Measurements from ENCODE around the gene FXR2.
A peak's percentile ranks its signal among the peaks of the same experiment; 100 is the strongest.
"Not testable (repeated sequence)": the region's sequence is repeated elsewhere in the genome, so short reads cannot be mapped to it uniquely, and the experiment has no call there.

FXR2 gene

DNA sequence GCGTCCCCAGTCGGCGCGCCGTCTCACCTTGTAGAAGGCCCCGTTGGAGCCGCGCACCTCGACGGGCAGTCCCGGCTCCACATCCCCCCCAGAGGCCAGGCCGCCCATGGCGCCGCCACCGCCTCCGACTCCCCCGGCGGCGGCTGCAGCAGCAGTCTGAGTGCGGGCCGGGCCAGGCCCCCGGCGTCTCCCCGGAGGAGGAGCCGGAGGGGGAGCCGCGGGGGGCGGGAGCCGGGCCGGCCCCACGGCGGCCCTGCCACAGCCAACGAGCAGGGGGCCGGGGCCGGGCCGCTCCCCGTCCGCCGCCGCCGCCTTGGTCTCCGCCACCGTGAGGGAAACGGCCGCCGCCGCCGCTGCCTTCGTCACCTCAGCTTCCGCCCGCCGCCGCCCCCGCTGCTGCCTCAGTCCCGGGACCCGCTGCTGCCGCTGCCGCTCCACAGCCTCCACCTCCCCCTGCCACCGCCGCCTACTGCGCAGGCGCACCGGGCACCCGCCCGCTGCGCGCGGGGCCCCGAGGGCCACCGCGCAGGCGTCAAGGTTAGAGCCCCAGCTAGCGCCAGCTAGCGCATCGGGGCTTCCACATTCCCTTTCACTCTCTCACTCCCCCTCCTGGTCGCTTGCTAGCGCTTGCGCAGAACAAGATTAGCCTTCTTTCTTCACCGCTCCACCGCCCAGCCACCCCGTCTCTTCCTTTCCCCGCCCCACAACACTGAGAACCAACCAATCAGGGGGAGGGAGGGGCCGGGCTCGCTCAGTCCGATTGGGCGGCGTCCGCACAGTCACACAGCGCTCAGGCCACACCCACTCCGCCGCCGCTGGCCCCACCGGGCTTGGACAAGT, at the start of gene FXR2:
Gene FXR2 (minus strand): TSS at position 473 of the 840 bp plus-strand sequence. CDS start 365 bp downstream, at position 108.
- peak; percentile 95 for DNase-seq

DNA sequence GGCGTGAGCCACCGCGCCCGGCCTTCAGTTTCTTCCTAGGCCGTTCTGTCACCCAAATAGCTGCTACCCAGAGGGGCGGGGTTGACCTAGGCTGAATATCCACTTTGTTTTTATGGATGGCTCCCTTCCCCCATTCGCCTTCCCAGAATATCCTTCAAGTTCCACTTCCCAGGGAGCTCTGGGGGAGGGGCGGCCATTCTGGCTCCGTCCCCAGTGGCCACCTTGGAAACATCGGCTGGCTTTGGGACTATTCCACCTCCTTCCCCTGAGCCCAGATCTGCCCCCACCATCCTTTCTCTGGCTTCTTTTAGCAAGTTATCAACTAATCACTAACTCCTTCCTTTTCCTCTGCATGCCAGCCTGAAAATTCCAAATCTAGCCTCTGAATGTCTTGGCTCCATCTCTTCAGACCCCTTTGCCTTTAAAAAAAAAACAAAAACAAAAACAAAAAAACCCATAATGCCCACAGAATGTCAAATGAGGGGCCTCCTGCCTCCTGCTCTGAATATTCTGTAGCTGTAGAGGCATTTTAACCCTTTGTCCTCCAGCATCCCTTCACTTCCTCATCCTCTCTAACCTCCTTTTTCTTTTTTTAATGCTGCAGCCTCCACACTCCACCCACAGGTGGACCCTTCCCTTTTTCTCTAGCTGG, 42.4 kb upstream of the FXR2 start:
- no peak for DNase-seq

DNA sequence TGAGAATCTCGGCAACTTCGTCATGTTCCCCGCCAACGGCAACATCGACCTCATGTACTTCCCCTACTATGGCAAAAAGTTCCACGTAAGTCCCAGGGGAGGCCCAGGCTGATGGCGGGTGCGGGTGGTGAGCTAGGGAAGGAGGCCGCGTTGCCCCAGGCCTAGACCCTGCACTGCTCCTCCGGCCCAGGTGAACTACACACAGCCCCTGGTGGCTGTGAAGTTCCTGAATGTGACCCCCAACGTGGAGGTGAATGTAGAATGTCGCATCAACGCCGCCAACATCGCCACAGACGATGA, 40.8 kb upstream of the FXR2 start:
- no peak for DNase-seq

DNA sequence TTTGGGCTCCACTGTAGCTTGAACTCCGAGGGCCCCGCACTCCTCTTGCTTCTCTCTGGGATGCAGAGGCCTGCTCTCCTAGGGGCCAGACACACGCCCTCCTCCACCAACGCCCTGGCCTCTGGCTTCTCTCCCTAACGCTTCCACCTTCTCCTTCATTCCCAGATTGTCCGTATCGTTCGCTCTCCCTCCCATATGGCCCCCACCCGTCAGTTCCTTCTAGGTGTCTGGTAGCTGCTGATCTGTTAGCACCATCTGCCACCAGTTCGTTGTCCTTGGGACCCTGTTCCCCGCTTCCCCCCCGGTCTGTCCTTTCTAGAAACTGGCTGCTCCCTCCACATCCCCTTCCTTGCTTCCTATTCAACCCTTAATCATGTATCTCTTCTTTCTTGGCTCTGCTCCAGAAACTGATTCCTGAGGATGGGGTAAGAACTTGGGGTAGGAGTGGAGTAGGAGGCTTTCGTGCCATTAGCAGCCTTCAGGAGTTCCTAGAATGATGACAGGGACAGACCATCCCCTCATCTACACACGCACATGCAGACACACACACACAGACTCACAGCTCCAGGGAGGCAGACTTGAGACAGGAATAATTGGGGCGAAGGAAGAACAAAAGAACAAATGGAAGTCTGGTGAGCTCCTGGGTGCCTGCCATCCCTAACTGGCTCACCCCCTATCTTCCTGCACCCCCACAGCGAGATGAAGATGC, 40.3 kb upstream of the FXR2 start:
- no peak for DNase-seq

DNA sequence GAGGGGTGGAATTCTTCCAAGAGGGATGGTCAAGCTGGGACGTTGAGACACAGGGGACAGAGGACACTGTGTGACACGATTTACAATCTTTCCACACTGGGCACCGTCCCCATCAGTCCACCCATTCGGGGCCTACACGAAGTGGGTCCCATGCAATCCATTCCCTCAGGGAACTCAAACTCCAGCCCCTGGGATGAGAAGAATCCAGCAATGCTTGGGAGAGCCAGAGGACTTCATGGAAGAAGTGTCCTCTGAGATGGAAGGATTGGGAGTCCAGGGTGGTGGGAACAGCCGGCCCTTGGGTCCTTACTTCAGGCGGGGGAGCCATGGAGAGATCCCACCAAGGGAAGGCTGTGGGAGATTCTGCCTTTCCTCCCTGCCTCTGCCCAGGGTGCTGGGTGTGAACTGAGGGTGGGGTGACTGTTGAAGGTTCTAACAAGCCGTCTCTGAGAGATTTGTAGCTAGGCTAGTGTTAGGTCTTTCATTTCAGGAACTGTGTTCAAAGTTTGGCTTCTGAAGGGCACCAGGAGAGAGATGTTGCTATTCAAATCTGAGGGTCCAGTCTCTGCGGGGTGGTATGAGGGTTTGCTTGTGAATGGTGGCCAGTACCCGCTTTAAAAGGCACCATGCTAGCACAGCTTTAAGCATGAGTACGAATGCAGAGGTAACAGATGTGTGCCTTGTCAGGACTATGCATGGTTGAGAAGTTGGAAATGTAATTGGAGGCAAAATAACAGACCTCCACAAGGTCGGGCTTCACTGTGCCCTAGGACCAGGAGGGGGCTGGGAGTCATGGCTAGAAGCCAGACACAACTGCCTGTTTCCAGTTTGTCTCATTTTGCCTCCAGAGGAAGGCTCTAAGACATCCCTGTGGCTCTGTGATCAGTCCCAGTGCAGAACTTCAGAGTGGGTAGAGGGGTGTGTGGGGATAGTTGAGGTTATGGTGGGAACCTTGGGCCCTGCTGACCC, 38.0 kb upstream of the FXR2 start:
- no peak for DNase-seq

DNA sequence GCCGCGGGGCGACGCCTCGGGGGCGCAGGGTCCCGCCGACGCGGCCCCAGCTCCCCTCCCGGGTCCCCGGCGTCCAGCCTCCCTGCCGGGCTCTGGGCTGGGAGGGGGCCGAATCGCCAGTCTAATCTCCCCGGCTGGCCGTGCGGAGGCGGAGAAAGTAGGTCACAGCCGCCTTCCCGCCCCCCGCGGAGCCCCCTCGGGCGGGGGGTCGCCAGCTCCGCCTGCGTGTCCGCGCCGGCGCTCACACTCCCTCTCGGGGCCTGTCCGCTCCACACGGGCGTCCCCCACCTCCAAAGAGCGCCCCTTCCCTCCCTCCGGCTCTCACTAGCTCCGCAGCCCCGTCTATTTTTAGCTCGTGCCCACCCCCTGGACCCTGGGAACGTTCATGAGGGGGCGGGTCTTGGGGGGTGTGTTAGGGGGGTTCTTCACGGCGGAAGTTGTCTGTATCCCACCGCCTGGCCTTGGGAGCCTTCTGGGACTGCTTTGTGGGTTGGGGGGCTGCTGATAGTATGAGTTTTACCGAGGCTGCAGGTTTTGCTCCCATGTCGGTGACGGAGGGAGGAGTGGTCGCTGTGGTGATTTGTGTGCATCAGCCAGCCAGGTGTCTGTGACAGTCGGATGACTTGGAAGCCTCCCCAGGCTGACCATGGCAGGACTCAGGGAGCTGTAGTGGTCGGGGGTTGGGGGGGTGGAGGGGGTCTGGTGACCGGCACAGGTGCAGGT, 37.1 kb upstream of the FXR2 start:
- no peak for DNase-seq

DNA sequence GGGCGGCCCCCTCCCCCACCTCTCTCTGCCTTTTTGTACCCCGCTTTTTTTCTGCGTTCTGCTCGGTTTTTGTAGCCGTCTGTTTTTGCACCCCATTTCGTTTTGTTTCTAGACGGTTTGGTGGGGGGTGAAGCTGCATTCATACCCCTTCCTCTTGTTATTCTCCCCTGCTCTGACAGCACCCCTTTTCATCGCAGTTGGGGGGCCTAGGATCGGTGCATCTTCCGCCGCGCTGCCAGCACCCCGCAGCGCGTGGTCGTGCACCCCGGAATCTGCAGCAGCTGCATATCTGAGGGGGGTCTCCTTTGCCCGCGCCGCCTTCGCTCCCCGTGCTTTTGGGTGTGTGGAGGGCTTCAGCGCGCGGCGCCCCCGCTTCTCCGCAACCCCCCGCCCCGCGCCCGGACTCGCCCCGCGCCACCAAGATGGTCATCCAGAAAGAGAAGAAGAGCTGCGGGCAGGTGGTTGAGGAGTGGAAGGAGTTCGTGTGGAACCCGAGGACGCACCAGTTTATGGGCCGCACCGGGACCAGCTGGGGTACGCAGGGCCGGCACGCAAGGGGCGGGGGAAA, 36.5 kb upstream of the FXR2 start:
- DNase-seq: no peak

DNA sequence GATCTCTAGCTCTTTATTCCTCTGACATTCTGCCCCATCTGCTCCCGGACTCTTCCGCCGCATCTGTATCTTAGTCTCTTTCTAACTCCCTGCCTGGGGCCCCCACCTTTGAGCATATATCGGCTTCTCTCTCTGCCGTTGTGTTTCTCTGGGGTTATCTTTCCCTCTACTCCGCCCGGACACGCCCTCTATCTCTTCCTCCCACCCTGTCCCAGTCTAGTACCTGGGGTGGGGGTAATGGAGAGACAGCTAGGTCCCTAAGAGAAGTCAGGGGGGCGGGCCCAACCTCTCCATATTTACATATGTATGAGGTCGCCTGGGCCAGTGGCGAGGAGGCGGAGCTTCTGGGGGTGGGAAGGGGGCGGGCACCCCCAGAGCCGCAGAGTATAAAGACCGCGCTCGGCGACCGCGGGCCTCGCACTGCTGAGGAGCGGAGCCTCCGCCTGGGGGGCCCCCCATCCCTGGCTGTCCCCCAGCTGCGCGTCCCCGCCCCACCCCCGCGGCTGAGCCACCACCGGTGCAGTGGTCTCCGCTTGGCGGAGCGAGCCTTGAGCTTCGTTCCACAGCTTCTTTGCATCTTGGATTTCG, 35.9 kb upstream of the FXR2 start, which contains the start of gene ATP1B2:
Gene ATP1B2 (plus strand): TSS at position 418 of the 588 bp plus-strand sequence. CDS start 593 bp downstream, outside the sequence.
- DNase-seq: peak; percentile 63

DNA sequence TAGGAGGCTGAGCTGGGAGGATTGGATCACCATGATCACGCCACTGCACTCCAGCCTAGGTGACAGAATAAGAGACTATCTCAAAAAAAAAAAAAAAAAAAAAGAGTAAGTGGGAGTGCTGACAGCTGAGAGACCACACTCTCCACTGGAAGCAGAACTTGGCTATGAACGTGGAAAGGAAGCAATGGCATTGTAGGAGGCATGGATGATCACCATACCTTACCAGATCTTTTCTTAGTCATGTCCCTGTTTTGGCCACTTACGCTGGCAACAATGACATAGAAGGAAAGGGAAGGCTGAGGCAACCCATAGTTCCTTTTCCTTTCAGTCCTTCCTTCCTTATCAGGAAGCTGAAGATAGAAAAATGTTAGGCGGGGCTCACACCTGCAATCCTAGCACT, 32.3 kb upstream of the FXR2 start:
- no peak for DNase-seq

DNA sequence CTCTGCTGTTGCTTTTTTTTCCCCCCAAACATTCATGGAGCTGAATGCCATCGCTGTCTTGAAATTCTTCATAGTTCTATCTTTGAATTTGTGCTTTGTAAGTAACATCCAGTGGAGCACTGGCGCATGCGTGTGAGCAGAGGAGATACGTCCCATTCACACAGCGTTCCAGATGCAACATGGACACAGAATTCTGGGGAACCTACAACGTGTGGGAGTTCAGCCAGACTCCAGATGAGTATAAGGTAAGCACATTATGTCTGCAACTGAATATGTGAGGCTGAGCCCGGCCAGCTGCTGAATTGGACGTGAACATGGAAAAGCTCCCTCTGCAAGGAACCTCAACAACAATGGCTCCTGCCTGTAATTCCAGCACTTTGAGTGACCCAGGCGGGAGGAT, 31.8 kb upstream of the FXR2 start:
- DNase-seq: no peak

DNA sequence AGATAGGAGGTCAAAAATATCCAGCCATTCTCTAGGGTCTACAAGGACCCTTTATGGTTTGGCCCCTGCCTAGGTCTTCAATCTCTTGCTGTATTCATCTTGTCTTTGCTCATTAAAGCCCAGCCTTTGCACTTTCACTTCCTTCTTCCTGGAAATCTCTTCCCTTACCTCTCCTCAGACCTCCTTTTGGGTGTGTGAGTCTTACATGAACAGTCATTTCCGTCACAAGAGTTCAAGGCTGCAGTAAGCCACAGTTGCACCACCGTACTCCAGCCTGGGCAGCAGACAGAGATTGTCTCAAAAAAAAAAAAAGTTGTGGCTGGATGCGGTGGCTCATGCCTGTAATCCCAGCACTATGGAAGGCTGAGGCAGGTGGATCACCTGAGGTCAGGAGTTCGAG, 30.1 kb upstream of the FXR2 start:
- DNase-seq: no peak

DNA sequence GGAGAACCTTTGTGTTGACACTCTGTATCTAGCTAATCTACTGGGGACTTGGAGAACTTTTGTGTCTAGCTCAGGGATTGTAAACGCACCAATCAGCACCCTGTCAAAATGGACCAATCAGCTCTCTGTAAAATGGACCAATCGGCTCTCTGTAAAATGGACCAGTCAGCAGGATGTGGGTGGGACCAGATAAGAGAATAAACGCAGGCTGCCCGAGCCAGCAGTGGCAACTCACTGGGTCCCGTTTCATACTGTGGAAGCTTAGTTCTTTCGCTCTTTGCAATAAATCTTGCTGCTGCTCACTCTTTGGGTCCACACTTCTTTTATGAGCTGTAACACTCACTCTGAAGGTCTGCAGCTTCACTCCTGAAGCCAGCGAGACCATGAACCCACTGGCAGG, 26.9 kb upstream of the FXR2 start:
- DNase-seq: not testable (repeated sequence)

DNA sequence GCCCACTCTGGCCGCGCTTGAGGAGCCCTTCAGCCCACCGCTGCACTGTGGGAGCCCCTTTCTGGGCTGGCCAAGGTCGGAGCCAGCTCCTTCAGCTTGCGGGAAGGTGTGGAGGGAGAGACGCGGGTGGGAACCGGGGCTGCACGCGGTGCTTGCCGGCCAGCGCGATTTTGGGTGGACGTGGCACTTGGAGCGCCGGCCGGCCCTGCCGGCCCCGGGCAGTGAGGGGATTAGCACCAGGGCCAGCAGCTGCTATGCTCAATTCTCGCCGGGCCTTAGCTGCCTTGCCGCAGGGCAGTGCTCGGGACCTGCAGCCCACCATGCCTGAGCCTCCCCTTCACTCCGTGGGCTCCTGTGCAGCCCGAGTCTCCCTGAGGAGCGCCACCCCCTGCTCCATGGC, 26.1 kb upstream of the FXR2 start:
- DNase-seq: no peak

DNA sequence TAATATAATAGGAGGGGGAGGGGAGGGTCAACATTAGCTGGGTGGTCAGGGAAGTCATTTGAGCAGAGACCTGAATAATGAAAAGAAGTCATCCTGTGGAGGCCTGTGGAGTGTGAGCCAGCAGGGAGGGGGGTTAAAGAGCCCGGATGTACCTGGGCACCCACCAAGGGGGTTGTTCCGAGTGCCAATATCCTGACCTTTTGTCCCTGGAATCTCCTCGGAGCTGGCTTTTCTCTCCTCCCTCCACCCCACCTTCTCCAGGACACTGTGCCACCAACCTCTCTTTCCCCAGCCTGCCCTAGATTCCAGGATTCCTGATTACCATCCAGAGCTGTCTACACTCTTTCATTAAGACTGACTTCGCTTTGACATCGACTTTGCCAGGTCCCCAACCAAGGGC, 21.5 kb upstream of the FXR2 start:
- no peak for DNase-seq

DNA sequence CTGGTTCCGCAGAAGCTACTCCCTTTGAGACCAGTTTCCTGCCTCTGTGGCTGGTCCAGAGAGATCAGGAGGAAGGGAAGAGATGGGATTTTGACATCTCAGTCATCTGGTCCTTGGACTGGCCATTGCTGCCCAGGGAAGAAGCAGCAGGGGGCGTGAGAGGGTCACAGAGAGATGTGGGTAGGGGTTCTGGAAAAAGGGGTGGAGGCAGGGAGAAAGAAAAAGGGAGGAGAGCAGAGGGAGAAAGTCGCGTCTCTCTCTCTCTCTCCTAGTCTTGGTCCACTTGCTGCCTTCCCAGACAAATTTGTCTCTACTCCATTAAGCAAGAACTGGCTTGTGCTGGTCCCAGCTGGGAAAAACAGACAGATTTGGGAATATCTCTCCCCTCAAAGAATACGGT, 19.7 kb upstream of the FXR2 start:
- DNase-seq: no peak

DNA sequence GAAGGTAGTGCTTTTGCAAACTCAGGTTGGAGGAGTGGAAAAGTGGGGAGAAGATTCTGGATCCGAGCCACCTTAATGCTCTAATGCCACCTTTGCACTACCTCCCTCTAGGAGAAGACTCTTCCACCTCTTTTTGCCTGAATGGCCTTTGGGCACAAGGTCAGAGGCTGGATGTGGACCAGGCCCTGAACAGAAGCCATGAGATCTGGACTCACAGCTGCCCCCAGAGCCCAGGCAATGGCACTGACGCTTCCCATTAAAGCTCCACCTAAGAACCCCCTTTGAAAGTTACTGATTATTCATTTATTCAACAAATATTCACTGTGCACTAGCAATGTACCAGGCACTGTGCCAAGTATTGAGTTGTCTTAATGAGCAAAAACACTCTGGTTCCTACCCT, 18.4 kb upstream of the FXR2 start:
- DNase-seq: no peak

DNA sequence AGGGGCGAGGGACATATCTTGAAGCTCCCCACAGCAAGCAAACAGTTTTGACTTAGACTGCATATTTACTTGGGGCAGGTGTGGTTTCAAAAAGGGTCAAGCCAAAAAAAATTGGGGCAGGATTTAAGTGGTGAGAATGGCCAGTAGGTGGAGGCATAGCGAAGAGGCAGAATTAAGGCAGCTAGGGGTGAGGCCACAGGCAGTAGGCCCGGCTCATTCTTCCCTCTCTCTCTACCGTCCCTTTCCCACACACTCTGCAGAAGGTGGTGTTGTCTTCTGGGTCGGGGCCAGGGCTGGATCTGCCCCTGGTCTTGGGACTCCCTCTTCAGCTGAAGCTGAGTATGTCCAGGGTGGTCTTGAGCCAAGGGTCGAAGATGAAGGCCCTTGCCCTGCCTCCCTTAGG, 17.8 kb upstream of the FXR2 start:
- DNase-seq: no peak

DNA sequence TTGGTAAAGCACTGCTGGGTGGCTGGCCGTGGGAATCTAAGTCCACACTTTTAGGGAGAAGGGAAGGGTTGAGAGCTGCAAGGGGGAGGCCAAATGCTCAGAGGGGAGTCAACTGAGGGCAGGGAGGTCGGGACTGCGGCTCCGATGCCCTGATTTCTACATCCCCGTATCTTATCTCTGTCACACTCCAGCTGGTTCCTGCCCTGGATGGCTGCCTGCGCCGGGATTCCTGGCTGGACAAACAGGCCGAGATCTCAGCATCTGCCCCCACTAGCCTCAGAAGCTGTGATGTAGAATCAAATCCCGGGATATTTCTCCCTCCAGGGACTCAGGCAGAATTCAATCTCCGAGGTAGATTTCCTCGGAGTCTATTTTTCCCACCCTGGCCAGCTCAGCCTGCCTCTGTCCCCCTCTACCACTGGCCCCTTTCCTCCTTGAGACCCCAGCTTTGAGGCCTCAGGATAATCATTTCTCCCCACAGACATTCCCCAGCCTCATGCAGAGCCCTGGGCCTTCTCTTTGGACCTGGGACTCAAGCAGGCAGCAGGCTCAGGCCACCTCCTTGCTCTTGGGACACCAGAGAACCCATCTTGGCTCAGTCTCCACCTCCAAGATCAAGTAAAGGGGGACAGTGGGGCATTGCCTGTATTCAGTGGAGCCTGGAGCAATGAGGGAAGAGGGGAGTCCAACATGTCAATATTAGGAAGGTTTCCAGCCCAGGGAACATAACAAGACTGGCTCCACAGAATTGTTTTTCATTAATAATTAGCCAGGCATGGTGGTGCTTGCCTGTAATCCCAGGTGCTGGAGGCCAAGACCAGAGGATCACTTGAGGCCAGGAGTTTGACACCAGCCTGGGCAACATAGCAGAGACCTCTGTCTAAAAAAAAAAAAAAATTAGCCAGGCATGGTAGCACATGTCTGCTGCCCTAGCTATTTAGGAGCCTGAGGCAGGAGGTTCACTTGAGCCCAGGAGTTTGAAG, 17.0 kb upstream of the FXR2 start:
- no peak for DNase-seq

DNA sequence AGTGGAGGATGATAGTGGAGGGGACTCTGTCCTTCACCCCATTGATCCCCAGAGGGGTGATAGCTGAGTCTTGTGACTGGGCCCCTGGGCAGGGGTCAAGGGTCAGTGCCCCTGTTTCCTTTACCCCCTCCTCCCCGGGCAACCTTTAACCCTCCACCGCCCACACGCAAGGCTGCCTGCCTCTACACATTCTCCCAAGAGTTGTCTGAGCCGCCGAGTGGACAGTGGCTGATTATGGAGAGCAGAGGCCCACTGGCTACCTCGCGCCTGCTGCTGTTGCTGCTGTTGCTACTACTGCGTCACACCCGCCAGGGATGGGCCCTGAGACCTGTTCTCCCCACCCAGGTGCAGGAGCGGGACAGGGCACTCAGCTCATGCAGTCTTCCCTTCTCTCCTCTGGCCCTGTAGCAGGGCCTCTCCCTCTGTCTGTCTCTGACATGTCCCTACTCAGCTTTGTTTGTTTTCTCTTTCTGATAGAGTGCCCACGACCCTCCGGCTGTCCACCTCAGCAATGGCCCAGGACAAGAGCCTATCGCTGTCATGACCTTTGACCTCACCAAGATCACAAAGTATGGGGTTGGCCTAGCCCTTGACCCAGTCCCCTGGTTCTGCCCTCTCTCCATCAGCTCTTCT, 15.4 kb upstream of the FXR2 start, which contains the start of gene SHBG:
Gene SHBG (plus strand): TSS at position 197 of the 633 bp plus-strand sequence. CDS start 38 bp downstream, at position 235.
- DNase-seq: no peak

Data from activated CD4-positive, CD25-positive, alpha-beta regulatory T cell treated with anti-CD3 and anti-CD28 coated beads, Interleukin-2, amount 50 U/mL, for 72 hours (primary cell).